Fibroblast of skin of back (primary cell): ENCODE results near the gene PKM. TPM values are rescaled to one million over a fixed set of nuclear protein-coding genes. Genes with fewer than 3 reads are reported as not detected.
"Not testable (repeated sequence)": the region's sequence is repeated elsewhere in the genome, so short reads cannot be mapped to it uniquely, and the experiment has no call there.

Experiments used
- DNase-seq: peaks from one replicate; pipeline ENCODE4 v3.0.0-alpha.2; 2013
- polyA plus RNA-seq, 2 experiments: library from polyadenylated mRNA; unstranded; fragments of 120-200 nt; gene quantifications; one replicate each; pipeline ENCODE4 v1.2.1, GENCODE V29; 2013; ENCODE audit not compliant: insufficient read length in 2 of 2

PKM gene
- 2,718 TPM for polyA plus RNA-seq (2013, experiment 1 of 2; ENCODE audit: insufficient read length)
- 1,813 TPM for polyA plus RNA-seq (2013, experiment 2 of 2; ENCODE audit: insufficient read length)

DNA sequence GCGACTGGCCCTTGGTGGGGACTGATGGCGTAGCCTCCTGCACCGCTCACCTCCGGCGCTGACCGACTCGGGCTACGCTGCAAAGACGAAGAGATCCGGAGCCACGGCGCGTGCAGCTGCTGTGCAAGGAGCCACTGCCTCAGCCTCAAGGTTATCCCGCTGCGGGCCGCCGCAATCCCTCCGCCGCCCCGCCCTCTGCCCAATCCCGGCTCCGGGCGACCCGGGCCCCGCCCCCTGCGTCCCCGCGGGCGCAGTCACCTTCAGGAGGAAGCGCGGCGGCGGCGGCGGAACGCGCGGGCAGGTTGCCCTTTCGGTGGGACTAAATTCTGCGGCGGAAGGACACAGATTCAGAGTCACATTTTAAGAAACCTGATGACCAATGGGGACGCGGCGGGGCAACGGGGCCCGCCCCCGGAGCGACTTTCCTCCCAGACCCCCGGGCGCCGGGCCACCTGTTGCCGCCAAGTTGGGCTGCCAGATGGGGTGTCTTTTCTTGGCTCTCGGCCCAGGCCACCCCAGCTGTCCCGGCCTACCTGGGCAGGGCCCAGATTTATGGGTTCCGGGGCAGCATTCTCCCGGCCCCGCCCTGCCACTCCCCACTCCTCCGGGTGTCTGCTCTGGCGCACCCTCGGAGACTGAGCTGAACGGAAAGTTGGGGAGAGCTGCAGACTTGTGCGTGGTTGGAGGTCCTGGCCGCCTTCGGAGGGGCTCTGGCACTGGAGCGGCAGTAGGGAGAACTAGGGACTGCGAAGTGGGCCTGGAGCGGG is at the start of gene PKM:
TSS of gene PKM (minus strand) at position 125 of the 767 bp plus-strand sequence. CDS start 12,093 bp downstream, outside the sequence.
- DNase-seq, result peak; percentile 98

GRCh38 chr15:72280751-72281150 is 49.8 kb upstream of the PKM start:
- peak; percentile 2 for DNase-seq

DNA sequence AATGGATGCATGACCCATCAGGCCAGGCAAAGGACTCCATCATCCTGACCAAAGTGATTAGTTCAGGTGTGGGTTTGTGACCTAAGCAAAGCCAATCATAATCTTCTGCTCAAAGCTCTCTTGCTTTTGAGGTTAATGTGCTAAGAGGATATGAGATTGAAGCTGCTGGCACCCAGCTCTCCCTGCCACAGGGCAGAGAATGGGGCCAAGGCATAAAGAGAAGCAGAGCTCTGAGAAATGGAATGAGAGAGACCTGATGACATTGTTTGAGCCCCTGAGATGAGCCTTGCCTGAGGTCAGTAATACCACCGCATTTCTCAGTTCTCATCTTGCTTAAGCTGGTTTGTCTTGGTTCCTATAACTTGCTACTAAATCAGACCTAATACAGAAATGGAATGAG is 47.7 kb upstream of the PKM start:
- DNase-seq, result no peak

DNA sequence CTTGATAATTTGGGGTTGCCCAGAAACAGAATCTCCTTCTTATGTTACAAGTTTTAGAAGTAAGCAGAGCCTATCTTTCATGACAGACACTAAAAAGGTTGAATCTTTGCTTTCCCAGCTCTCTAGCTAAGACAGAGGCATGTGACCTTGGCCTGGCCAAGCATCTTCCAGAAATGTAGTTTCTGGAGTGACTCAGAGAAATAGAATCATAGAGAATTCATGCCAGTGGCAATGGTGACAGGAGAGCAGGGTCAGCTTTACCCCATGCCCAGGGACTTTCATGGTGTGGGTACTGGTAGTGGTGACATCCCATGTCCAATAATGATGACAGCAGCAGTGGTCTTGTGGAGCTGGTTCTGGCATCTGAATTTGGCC is 45.3 kb upstream of the PKM start:
- no peak for DNase-seq

GRCh38 chr15:72275635-72276325 is 44.8 kb upstream of the PKM start:
- DNase-seq, result not testable (repeated sequence)

GRCh38 chr15:72272997-72273352 is 42.0 kb upstream of the PKM start:
- no peak for DNase-seq

GRCh38 chr15:72272213-72272996 is 41.4 kb upstream of the PKM start, which contains the start of gene PARP6:
PARP6 (minus strand) TSS chr15:72272554; CDS start chr15:72267477, 5,077 bp downstream.
- peak; percentile 98 for DNase-seq

- peak; percentile 15 for DNase-seq
Observed at GRCh38 chr15:72271895-72272212, 40.9 kb upstream of the PKM start.

DNA sequence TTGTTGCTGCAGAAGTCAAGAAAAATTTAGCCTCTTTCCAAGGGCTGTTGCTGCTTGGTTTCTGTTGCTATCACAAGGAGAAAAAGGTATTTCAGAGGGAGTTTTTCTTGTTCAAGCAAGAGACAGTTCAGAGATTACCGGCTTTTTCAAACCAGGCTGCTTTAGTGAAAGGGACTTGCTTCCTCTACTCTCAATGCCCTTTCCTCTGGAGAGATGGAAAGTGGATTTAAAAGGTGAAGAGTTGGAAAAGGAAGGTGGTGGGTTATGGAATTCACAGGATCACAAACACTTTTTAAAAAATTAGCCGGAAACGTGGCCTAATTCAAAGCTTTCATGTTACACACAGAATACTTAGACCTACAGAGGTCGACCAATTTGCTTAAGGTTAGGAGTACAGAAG is 40.2 kb upstream of the PKM start:
- DNase-seq, result no peak

DNA sequence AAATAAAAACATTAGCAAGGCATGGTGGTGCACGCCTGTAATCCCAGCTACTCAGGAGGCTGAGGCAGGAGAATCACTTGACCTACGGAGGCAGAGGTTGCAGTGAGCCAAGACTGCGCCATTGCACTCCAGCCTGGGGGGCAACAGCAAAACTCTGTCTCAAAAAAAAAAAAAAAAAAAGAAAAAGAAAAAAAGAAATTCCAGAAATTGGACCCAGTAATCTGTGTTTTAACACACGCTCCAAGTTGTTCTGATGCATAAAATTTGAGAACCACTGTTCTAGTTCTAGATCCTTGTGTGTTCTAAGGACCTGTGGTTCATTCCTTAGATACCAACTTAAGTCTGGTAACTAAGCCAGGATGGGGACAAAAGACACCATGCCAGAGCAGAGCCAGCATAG is 38.7 kb upstream of the PKM start:
- DNase-seq, result no peak

GRCh38 chr15:72265031-72265430 is 34.0 kb upstream of the PKM start:
- DNase-seq, result no peak

GRCh38 chr15:72252663-72253299 is 21.8 kb upstream of the PKM start:
- no peak for DNase-seq

- DNase-seq, result no peak
Observed at GRCh38 chr15:72249142-72249810, 18.3 kb upstream of the PKM start.

DNA sequence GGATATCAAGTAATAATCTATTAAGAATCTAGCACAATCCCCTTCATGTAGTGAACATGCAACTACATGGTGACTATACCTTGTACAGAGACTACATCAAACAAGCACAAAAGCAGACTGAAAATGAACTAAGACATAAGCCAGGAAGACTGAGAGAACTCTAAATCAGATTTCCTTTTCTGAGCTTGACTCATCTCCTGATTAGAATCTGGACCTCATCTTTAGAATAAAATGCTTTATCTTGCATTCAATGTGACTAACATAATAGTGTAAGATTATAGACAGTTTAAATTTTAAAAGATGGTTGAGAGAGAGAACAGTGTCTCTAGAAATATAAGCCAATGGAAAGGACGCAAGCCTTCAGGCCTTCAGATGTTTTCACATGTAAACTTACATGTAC is 17.5 kb upstream of the PKM start:
- no peak for DNase-seq

DNA sequence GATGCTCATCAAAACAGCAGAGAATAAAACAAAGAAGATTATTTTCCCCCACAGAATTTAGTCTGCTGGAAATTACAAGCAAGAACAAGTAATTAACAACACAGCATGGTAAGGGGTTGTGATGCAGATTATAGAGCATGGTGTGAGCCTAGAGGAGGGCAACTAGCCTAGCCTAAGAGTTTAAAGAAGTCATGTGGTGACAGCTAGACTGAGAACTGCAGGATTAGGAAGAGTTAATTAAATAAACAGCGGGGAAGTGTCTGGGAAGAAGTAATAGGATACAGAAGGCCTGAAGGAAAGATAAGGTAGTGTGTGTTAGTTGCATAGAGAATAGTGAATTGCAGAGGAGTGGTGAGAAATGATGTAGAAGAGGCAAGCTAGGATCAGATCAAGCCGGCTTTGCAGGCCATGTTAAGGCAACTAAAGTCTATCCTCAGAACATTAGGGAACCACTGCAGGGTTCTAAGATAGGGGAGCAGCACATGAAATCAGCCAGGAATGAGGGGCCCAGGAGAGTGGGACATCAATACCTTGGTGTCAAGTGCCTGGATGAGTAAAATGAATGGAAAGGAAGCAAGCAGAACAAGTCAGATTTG is 11.9 kb upstream of the PKM start:
- DNase-seq, result no peak

GRCh38 chr15:72239652-72240051 is 8.7 kb upstream of the PKM start:
- DNase-seq, result no peak

DNA sequence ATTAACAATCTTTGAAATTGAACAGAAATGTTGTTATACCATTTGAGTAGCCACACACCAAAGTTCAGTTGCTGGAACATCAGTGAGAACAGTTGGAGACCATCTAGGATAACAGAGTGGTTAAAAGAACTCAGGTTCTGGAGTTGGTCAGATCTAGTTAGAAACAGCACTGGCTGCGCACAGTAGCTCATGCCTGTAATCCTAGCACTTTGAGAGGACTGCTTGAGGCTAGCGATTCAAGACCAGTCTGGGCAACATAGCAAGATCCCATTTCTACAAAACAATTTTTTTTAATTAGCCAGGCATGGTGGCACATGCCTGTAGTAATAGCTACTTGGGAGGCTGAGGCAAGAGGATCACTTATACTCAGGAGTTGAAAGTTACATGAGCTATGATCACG is 7.6 kb upstream of the PKM start:
- no peak for DNase-seq

DNA sequence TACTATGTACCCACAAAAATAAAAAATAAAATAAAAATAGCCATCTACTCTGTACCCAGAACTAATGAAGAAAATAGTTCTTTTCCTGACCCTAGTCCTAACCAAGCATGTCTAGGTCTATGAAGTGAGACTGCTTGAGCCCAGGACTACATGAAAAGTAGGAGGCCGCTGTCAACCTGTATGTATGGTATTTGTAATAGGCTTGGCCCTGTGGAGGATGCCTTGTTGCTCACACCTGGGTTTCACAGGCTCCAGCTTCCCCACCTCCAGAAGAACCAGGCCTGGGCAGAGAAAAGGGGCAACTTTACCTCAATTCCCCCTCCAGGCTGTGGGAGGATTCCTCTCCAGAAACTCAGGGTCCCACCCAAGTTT is 6.8 kb upstream of the PKM start:
- DNase-seq, result no peak

DNA sequence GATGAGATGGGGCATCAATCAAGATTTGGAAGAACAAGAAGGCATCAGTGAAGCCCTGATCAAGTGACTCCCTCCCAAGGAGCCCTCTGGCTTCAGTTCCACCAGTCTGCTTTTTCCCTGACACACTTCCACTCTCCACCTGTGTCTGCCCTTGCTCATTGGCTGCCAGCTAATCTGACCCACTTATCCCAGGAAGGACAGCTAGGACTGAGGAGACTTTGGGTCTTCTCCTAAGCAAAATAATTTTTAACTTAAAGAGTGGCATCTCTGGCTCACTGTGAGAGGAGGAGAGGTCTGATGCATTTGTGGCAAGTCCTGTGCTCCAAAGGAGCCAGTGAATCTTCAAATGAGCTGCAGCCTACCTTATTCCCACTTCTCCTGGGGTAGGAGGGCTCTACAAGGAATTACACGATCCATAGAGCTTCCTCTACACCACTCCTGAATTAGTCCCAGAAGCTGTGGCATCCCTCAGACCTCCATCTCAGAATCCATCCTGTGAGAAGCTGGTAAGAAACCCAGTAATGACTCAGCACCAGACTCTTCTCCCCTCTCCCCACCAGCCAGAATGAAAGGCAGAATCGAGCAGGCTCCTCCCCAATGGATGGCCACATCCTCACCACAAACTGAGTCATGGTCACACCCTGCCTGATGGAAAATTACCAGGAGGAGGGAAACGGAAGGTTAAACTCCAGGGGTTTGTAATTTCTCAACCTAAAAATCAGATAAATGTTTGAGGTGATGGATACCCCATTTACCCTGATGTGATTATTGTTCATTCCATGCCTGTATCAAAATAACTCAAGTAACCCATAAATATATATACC is 6.3 kb upstream of the PKM start:
- DNase-seq, result peak; percentile 99

- DNase-seq, result no peak
Observed at GRCh38 chr15:72236381-72237003, 5.5 kb upstream of the PKM start.

DNA sequence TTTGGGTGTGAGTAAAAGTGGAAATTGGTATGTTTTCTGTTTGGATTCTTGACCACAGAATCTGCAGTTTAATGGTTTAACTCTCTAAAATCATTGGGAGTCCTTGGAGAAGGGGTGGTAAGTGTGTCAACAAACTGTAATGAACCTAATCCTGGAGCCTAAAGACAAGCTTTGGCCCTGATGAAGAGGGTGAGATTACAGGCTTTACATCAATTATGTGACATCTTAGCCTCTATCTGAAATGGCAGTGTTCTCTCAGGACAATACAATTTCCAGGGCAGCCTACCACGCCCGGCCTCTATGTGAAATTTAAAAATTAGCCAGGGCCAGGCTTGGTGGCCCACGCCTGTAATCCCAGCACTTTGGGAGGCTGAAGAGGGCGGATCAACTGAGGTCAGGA is 4.3 kb upstream of the PKM start:
- DNase-seq, result no peak
